GM21723 (cell line): Measurements from ENCODE around the gene RANBP3.
A peak's percentile ranks its signal among the peaks of the same experiment; 100 is the strongest.
"Not testable (repeated sequence)": the region's sequence is repeated elsewhere in the genome, so short reads cannot be mapped to it uniquely, and the experiment has no call there.

ENCODE experiments used
- ATAC-seq: cut with Tn5 transposase; IDR thresholded peaks from one replicate; pipeline ENCODE4 v1.9.1; 2021; ENCODE audit warnings: mild to moderate bottlenecking, moderate library complexity; ENCODE audit not compliant: unreplicated experiment

RANBP3 gene

GRCh38 chr19:5977785-5978605, at the start of gene RANBP3:
Gene RANBP3 (minus strand): TSS chr19:5978140. CDS start chr19:5978082, 58 bp downstream.
- peak; percentile 77 for ATAC-seq

- ATAC-seq, result no peak
Observed at GRCh38 chr19:6026390-6027227, 48.7 kb upstream of the RANBP3 start.

- not testable (repeated sequence) for ATAC-seq
Observed at GRCh38 chr19:6024756-6025155, 46.8 kb upstream of the RANBP3 start.

GRCh38 chr19:6023936-6024335, 46.0 kb upstream of the RANBP3 start:
- ATAC-seq, result no peak

GRCh38 chr19:6023085-6023682, 45.2 kb upstream of the RANBP3 start:
- ATAC-seq, result no peak

- no peak for ATAC-seq
Observed at GRCh38 chr19:6022570-6023064, 44.7 kb upstream of the RANBP3 start.

GRCh38 chr19:6021878-6022569, 44.1 kb upstream of the RANBP3 start:
- ATAC-seq, result no peak

GRCh38 chr19:6020972-6021805, 43.2 kb upstream of the RANBP3 start:
- ATAC-seq, result no peak

- no peak for ATAC-seq
Observed at GRCh38 chr19:6020166-6020882, 42.4 kb upstream of the RANBP3 start.

- ATAC-seq, result no peak
Observed at GRCh38 chr19:6018786-6019185, 40.8 kb upstream of the RANBP3 start.

- no peak for ATAC-seq
Observed at GRCh38 chr19:6017576-6017975, 39.6 kb upstream of the RANBP3 start.

- no peak for ATAC-seq
Observed at GRCh38 chr19:6015841-6016545, 38.1 kb upstream of the RANBP3 start.

GRCh38 chr19:6014551-6015135, 36.7 kb upstream of the RANBP3 start:
- ATAC-seq, result no peak

- no peak for ATAC-seq
Observed at GRCh38 chr19:6012426-6013170, 34.7 kb upstream of the RANBP3 start.

GRCh38 chr19:6011794-6012193, 33.9 kb upstream of the RANBP3 start:
- no peak for ATAC-seq

GRCh38 chr19:6011206-6011605, 33.3 kb upstream of the RANBP3 start:
- no peak for ATAC-seq

GRCh38 chr19:6010107-6010506, 32.2 kb upstream of the RANBP3 start:
- ATAC-seq, result no peak

GRCh38 chr19:6007866-6008265, 29.9 kb upstream of the RANBP3 start:
- no peak for ATAC-seq
